KMS-11 (cell line): ENCODE measurements around the gene GEMIN7.

Source experiments
- H2AFZ ChIP-seq: fragments of 200-600 bp; sonication (generic); 2 replicates; pipeline ENCODE4 v1.6.1; 2016; ENCODE audit warnings: antibody characterized with exemption, mixed run types, low read depth
- H3K27ac ChIP-seq: fragments of 200-600 bp; sonication (generic); 2 replicates; pipeline ENCODE4 v1.6.1; 2016; ENCODE audit warnings: mild to moderate bottlenecking, mixed run types
- H3K27me3 ChIP-seq: fragments of 200-600 bp; sonication (generic); 2 replicates; pipeline ENCODE4 v1.6.1; 2017; ENCODE audit warnings: mild to moderate bottlenecking, low read depth, mixed run types, moderate library complexity; ENCODE audit not compliant: insufficient read depth
- H3K36me3 ChIP-seq: fragments of 200-600 bp; sonication (generic); 2 replicates; pipeline ENCODE4 v1.6.1; 2017; ENCODE audit warnings: mild to moderate bottlenecking, mixed run types; ENCODE audit not compliant: insufficient read depth
- H3K4me1 ChIP-seq: fragments of 200-600 bp; sonication (generic); 2 replicates; pipeline ENCODE4 v1.6.1; 2016; ENCODE audit warnings: mild to moderate bottlenecking, low read depth, mixed run types; ENCODE audit not compliant: poor library complexity, severe bottlenecking
- H3K4me2 ChIP-seq: fragments of 200-600 bp; sonication (generic); 2 replicates; pipeline ENCODE4 v1.7.0; 2016; ENCODE audit warnings: mild to moderate bottlenecking, mixed run types
- H3K4me3 ChIP-seq: fragments of 200-600 bp; sonication (generic); IDR thresholded peaks from 2 replicates; pipeline ENCODE4 v1.6.1; 2017; ENCODE audit warnings: low read depth, low read length, mixed read lengths; ENCODE audit not compliant: insufficient read depth
- H3K79me2 ChIP-seq: fragments of 200-600 bp; sonication (generic); 2 replicates; pipeline ENCODE4 v1.6.1; 2016; ENCODE audit warnings: low read depth, mixed run types; ENCODE audit not compliant: insufficient read depth
- H3K9ac ChIP-seq: fragments of 200-600 bp; sonication (generic); 2 replicates; pipeline ENCODE4 v1.6.1; 2016; ENCODE audit warnings: mild to moderate bottlenecking, mixed run types
- H4K20me1 ChIP-seq: fragments of 200-600 bp; sonication (generic); 2 replicates; pipeline ENCODE4 v1.6.1; 2016; ENCODE audit warnings: mild to moderate bottlenecking, mixed run types; ENCODE audit not compliant: insufficient read depth
- TF ChIP-seq, protein P1 (sequence below): fragments of 200-600 bp; sonication (generic); conservative IDR thresholded peaks from 2 replicates; pipeline ENCODE4 v1.6.1; 2017; ENCODE audit warnings: low read depth, mild to moderate bottlenecking, antibody characterized with exemption, low read length, moderate library complexity, mixed read lengths

GEMIN7 gene

DNA sequence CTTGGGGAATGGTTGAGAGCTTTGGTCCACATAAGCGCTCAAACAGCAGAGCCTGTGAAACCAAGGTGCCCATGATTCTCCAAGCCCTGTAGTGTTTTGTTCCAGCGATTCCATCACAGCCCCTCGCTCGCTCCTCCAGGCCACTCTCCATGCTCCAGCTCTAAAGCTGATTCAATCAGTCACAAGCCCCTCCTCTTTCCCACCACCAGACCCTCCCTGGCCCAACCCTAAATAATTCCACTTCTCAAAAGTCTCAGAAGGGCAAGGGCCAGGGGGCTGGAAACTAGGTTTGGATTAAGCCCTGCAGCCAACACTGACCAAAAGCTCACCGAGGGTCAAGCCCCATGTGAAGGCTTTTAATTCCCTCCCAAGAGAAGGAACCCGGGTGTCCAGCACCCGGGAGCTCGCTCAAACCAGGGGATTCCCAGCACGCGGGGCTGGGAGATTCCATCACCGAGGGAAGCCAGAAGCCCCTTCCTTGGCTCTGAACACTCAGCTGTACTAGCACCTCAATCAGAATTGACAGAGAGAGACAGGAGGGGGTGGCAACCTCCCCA is 4.2 kb upstream of the GEMIN7 start:
- Histone ChIP-seq H3K9ac (peak overlapping the region; percentile 25; the same call in 1 of the 2 replicates), H3K79me2 (peaks cover 54% of the 10 kb centered on the region), H3K4me3 (no peak overlapping the region), H4K20me1 (no peaks in the 10 kb centered on the region), H2AFZ (no peak overlapping the region), H3K27ac (peak overlapping the region; percentile 54), H3K36me3 (peaks cover 6% of the 10 kb centered on the region; the same call in 1 of the 2 replicates), H3K4me2 (peak overlapping the region; percentile 90), H3K4me1 (peaks cover 44% of the 10 kb centered on the region), H3K27me3 (no peaks in the 10 kb centered on the region)
- TF ChIP-seq, protein P1, sequence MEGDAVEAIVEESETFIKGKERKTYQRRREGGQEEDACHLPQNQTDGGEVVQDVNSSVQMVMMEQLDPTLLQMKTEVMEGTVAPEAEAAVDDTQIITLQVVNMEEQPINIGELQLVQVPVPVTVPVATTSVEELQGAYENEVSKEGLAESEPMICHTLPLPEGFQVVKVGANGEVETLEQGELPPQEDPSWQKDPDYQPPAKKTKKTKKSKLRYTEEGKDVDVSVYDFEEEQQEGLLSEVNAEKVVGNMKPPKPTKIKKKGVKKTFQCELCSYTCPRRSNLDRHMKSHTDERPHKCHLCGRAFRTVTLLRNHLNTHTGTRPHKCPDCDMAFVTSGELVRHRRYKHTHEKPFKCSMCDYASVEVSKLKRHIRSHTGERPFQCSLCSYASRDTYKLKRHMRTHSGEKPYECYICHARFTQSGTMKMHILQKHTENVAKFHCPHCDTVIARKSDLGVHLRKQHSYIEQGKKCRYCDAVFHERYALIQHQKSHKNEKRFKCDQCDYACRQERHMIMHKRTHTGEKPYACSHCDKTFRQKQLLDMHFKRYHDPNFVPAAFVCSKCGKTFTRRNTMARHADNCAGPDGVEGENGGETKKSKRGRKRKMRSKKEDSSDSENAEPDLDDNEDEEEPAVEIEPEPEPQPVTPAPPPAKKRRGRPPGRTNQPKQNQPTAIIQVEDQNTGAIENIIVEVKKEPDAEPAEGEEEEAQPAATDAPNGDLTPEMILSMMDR: no peak

DNA sequence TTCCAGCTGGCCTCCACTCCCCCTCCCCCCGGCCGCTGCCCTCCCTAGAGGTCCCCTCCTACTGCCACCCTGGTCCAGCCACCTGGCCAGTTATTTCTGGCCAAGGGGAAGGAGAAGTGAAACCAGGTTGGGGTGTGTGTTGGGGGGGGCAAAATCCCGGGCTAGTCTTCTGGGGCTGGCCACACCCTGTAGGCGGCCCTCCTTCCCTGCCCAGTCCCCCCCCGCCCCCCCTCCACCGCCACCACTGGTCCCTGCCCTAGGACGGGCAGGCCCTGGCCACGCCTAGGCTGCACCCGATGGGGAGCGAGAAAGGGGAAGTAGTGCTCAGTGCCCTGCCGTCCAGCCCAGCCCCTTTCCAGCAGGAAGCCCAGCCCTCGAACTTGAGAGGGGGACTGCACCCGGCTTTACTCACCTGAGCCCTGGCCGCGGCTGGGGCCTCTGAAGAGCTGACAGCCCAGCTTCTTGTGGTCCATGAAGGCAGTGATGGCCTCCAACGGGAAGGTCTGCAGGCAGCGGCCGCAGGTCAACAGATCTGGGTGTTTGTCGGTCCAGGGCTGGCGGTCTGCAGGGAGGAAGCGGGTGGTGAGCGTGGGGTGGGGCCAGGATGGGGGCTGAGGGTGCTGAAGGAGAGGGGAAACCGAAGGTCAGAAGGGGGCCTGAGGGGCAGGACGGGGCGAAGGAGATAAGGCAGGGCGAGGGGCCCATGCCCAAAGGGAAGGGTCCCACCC is 3.6 kb upstream of the GEMIN7 start:
- H3K4me2 ChIP-seq: peak overlapping the region; percentile 97
- peaks cover 6% of the 10 kb centered on the region; the same call in 1 of the 2 replicates for H3K36me3 ChIP-seq
- H3K4me3 ChIP-seq: no peak overlapping the region
- H3K27me3 ChIP-seq: no peaks in the 10 kb centered on the region
- H3K9ac ChIP-seq: peak overlapping the region; percentile 62
- H3K27ac ChIP-seq: peak overlapping the region; percentile 59
- peak overlapping the region; percentile 59; the same call in 1 of the 2 replicates for H2AFZ ChIP-seq
- TF ChIP-seq, protein P1: no peak
- peaks cover 49% of the 10 kb centered on the region for H3K4me1 ChIP-seq
- peaks cover 60% of the 10 kb centered on the region for H3K79me2 ChIP-seq
- H4K20me1 ChIP-seq: no peaks in the 10 kb centered on the region

DNA sequence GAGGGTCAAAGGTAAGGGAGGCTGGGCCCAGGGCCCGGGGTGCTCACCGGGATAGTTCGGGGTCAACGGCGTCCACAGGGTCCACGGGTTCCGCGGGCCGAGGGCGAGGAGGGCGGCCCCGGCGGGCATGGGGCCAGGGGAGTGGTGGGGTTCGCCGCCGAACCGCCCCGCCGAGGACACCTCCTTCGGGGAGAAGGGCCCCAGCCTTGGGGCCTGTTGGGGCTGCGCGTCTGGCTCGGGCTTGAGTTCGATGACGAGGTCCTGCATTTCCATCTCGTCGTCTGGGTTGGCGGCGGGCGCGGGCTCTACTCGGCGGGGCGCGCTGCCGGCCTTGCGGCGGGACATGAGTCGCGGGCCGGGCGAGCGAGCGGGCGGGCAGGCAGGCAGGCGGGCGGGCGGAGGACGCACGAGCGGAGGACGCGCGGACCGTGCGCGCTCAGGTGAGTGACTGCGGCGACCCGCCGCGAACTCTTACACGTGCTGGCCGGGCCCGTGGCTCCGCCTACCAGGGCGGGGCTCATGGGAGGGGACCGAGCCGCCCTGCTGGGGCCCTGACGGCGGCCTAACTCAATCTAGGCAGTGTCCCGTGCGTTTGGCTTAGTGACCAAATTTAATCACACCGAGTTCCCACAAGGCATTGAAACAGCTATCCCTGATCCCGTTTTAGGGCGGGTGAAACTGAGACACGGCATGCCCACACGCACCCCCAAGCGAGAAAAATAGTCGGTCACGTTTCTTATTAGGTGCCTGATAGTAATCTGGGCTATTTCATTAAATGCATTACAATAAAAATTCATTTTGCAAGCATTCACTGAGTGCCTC is 2.8 kb upstream of the GEMIN7 start, which contains the start of gene ZNF296:
Gene ZNF296 (minus strand): TSS at position 450 of the 822 bp plus-strand sequence. CDS start 105 bp downstream, at position 345.
- H4K20me1 ChIP-seq: no peaks in the 10 kb centered on the region
- H3K27me3 ChIP-seq: no peaks in the 10 kb centered on the region
- H3K79me2 ChIP-seq: peaks cover 68% of the 10 kb centered on the region
- peak within 1 kb of the TSS; percentile 59 for H2AFZ ChIP-seq
- no peak within 1 kb of the TSS for H3K4me3 ChIP-seq
- H3K4me2 ChIP-seq: peak within 1 kb of the TSS; percentile 97
- H3K27ac ChIP-seq: peak within 1 kb of the TSS; percentile 59
- H3K36me3 ChIP-seq: peaks cover 6% of the 10 kb centered on the region; the same call in 1 of the 2 replicates
- peak within 1 kb of the TSS; percentile 62 for H3K9ac ChIP-seq
- TF ChIP-seq, protein P1: no peak
- H3K4me1 ChIP-seq: peaks cover 57% of the 10 kb centered on the region
